ENCODE measurements around the gene ADAMTS9.

Gene ADAMTS9

DNA sequence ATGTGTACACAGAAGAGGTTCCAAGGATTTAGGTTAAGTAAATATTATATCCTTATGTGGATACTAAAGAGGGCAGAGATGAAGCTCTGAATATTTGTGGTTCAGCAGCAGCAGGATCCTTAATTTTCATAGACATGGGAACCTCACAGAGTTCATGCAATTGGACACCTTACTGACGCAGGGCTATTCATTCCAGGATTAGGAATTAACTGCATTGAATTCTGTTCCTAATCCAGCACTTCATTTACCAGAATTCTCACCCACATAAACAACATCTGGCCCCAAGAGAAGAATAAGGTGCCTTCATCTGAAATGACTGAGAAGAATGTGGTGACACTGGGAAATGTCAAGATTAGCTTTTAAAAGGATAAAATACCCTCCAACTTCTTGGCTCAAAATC lies 62.4 kb downstream of the ADAMTS9 start:
- Histone ChIP-seq H3K79me2 (ENCODE audit: insufficient read depth, low read length) (no peaks in the 10 kb centered on the region), H4K20me1 (ENCODE audit: low read depth, low read length) (no peaks in the 10 kb centered on the region), H3K4me3 (ENCODE audit: insufficient read depth, low read length, poor library complexity, severe bottlenecking) (no peak overlapping the region), H3K9ac (ENCODE audit: low read length) (no peak overlapping the region), H3F3A (ENCODE audit: insufficient read depth) (no peaks in the 10 kb centered on the region), H3K27ac (ENCODE audit: low read depth, low read length) (no peak overlapping the region), H3K36me3 (ENCODE audit: low read length) (no peaks in the 10 kb centered on the region), H3K4me2 (ENCODE audit: low read depth, low read length, poor library complexity, severe bottlenecking) (no peak overlapping the region), H2AFZ (ENCODE audit: low read depth, low read length, severe bottlenecking) (no peak overlapping the region), H3K9me2 (replicated peaks; ENCODE audit: insufficient read depth, low read length) (no peaks in the 10 kb centered on the region), H3K9me3 (ENCODE audit: insufficient read depth, low read length) (no peaks in the 10 kb centered on the region), H3K27me3 (ENCODE audit: low read length) (no peaks in the 10 kb centered on the region)
- no peak for TF ChIP-seq EZH2phosphoT487 (conservative IDR thresholded peaks at IDR 0.05; ENCODE audit: low read length)
- TF ChIP-seq, protein P1, sequence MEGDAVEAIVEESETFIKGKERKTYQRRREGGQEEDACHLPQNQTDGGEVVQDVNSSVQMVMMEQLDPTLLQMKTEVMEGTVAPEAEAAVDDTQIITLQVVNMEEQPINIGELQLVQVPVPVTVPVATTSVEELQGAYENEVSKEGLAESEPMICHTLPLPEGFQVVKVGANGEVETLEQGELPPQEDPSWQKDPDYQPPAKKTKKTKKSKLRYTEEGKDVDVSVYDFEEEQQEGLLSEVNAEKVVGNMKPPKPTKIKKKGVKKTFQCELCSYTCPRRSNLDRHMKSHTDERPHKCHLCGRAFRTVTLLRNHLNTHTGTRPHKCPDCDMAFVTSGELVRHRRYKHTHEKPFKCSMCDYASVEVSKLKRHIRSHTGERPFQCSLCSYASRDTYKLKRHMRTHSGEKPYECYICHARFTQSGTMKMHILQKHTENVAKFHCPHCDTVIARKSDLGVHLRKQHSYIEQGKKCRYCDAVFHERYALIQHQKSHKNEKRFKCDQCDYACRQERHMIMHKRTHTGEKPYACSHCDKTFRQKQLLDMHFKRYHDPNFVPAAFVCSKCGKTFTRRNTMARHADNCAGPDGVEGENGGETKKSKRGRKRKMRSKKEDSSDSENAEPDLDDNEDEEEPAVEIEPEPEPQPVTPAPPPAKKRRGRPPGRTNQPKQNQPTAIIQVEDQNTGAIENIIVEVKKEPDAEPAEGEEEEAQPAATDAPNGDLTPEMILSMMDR (IDR thresholded peaks at IDR 0.05; ENCODE audit: insufficient read depth, low read length, poor library complexity, severe bottlenecking), result no peak

DNA sequence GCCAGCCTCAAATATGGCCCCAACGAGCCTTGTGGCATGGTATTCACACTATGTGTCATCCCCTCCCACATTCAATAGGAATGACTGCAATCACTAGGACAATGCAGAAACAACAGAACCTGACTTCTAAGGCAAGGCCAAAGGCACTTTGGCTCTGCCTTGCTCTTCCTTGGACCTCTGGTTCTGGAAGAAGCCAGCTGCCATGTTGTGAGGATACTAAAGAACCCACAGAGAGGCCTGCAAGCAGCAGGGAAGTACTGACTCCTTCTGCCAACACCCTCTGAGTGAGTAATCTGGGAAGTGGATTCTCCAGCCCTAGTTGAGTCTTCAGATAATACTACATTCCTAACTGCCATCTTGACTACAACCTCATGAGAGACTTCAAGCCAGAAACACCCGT lies 64.7 kb downstream of the ADAMTS9 start:
- Histone ChIP-seq H3K27ac (ENCODE audit: low read depth, low read length) (no peak overlapping the region), H3K36me3 (ENCODE audit: low read length) (no peaks in the 10 kb centered on the region), H3K9ac (ENCODE audit: low read length) (no peak overlapping the region), H3K79me2 (ENCODE audit: insufficient read depth, low read length) (no peaks in the 10 kb centered on the region), H3K9me2 (replicated peaks; ENCODE audit: insufficient read depth, low read length) (no peaks in the 10 kb centered on the region), H3K9me3 (ENCODE audit: insufficient read depth, low read length) (no peaks in the 10 kb centered on the region), H3K27me3 (ENCODE audit: low read length) (no peaks in the 10 kb centered on the region), H3K4me3 (ENCODE audit: insufficient read depth, low read length, poor library complexity, severe bottlenecking) (no peak overlapping the region), H2AFZ (ENCODE audit: low read depth, low read length, severe bottlenecking) (no peak overlapping the region), H3F3A (ENCODE audit: insufficient read depth) (no peaks in the 10 kb centered on the region), H4K20me1 (ENCODE audit: low read depth, low read length) (no peaks in the 10 kb centered on the region), H3K4me2 (ENCODE audit: low read depth, low read length, poor library complexity, severe bottlenecking) (no peak overlapping the region)
- TF ChIP-seq, protein P1 (IDR thresholded peaks at IDR 0.05; ENCODE audit: insufficient read depth, low read length, poor library complexity, severe bottlenecking), result no peak
- no peak for TF ChIP-seq EZH2phosphoT487 (conservative IDR thresholded peaks at IDR 0.05; ENCODE audit: low read length)

DNA sequence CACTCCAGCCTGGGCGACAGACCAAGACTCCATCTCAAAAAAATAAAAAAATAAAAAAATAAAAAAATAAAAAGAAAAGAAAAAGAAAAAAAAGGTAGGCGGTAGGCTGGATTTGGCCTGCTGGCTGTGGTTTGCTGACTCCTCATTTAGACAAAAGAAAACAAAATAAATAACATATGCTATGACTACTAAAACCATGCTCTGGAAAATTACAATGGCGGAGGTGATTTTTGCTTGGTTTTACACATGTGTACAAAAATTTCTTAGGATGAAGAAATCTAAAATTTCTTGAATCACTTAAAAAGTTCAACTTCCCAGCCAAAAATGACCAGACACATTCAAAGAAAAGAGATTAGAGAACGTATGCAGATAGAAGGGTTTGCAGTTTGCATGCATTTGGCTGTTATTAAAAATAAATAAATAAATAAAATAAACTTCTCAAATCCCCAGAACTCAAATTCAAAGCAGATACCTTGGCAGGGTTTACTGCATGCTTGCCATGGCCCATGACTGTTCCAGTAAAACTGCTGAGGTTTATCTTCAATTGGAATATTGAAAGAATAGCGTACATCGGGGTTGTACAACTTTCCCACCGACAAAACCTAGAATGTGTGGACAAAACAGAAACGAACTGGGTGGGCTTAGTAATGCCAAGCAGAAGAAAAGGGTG lies 65.9 kb downstream of the ADAMTS9 start:
- no peaks in the 10 kb centered on the region for H4K20me1 ChIP-seq (ENCODE audit: low read depth, low read length)
- no peak overlapping the region for H3K4me2 ChIP-seq (ENCODE audit: low read depth, low read length, poor library complexity, severe bottlenecking)
- no peaks in the 10 kb centered on the region for H3K36me3 ChIP-seq (ENCODE audit: low read length)
- no peak overlapping the region for H2AFZ ChIP-seq (ENCODE audit: low read depth, low read length, severe bottlenecking)
- H3K9me2 ChIP-seq (replicated peaks; ENCODE audit: insufficient read depth, low read length), result no peaks in the 10 kb centered on the region
- no peaks in the 10 kb centered on the region for H3K27me3 ChIP-seq (ENCODE audit: low read length)
- no peak overlapping the region for H3K4me3 ChIP-seq (ENCODE audit: insufficient read depth, low read length, poor library complexity, severe bottlenecking)
- no peaks in the 10 kb centered on the region for H3K9me3 ChIP-seq (ENCODE audit: insufficient read depth, low read length)
- H3K79me2 ChIP-seq (ENCODE audit: insufficient read depth, low read length), result no peaks in the 10 kb centered on the region
- no peak overlapping the region for H3K9ac ChIP-seq (ENCODE audit: low read length)
- TF ChIP-seq, protein P1 (IDR thresholded peaks at IDR 0.05; ENCODE audit: insufficient read depth, low read length, poor library complexity, severe bottlenecking), result no peak
- no peak for TF ChIP-seq EZH2phosphoT487 (conservative IDR thresholded peaks at IDR 0.05; ENCODE audit: low read length)
- H3F3A ChIP-seq (ENCODE audit: insufficient read depth), result no peaks in the 10 kb centered on the region
- H3K27ac ChIP-seq (ENCODE audit: low read depth, low read length), result no peak overlapping the region

Data from SU-DHL-6 (cell line).